Stimulated activated CD4-positive, alpha-beta T cell treated with anti-CD3 and anti-CD28 coated beads, Interleukin-1b, Interleukin-23, amount 100 ng/mL, for 24 hours (primary cell): Measurements from ENCODE around the gene PLPPR5.

Experiments
- DNase-seq, 4 experiments: peaks; one replicate each; pipeline ENCODE4 v3.0.0-alpha.2; 2020; ENCODE audit warnings: low read depth in 4 of 4, low spot score in 1 of 4

PLPPR5 gene

GRCh38 chr1:98969798-98970490 lies 34.7 kb downstream of the PLPPR5 start:
- DNase-seq: no peak

DNA sequence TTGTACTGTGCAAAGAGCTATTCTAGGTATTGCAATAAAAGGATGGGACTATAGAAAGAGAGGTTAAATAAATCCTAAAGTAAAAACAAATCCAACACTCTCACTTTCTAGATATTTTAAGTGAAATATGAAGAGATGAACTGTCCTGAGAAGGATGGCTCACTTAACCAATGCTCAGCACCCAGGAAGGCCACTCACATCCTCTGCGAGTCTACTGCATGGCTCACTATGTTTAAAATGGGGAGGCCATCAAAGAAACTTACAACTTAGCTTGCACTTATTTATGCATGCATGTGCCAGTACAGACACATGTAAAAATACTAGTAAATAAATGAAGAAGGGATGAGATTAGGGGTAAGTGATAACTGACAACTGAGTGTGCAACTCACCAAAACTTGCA lies 37.5 kb downstream of the PLPPR5 start:
- no peak for DNase-seq

- no peak for DNase-seq
Observed at GRCh38 chr1:98965394-98965793, 39.3 kb downstream of the PLPPR5 start.

- DNase-seq: no peak
Observed at GRCh38 chr1:98964198-98964597, 40.5 kb downstream of the PLPPR5 start.

DNA sequence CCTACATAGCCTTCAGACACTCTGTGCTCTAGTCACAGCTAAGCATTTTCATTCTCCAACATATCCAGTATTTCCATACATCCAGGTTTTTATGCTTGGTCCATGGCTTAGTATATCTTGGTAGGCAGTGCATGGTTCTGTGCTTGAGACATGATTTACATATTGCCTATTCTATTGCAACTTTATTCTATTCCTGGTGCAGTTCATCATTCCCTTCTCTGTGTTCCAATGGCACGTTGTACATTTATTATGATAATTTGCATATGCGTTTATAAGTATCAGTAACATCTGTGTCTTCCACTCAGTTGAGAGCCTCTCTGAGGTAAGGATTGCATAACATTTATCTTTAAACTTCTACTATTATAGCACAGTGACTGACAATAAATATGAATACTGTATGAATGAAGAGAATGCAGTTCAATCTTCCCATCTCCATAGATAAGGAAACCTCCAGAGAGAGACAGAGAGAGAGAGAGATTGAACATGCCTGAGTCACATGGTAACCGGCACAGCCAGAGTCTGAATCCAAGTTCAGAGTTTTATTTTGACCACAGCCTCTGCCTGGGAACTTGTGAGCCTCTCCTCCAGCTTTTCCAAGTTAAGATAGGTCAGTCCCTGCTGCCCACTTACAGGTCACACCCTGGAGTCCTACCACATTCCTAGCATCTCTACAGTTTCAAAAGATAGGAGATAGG lies 41.5 kb downstream of the PLPPR5 start:
- DNase-seq: no peak

- DNase-seq: no peak
Observed at GRCh38 chr1:98962156-98962555, 42.5 kb downstream of the PLPPR5 start.

- no peak for DNase-seq
Observed at GRCh38 chr1:98949621-98950020, 55.0 kb downstream of the PLPPR5 start.

GRCh38 chr1:98949166-98949565 lies 55.5 kb downstream of the PLPPR5 start:
- no peak for DNase-seq

DNA sequence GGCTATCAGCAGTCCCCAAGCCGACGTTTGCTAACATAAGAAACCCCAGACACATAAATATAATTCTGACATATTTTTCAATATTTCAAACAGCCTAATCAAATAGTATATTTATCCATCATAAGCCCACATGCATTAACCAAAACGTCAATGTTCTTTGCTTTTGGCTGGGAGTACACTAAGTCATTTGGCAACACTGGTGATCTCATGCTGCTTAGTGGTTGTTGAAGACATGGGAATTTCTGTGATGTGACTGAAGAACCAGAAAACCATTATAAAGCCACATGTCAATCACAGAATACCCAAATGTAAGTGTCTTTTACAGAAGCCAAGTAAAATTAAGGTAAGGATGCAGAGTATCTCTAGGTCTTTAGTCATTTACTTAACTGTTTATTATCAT lies 57.6 kb downstream of the PLPPR5 start:
- no peak for DNase-seq

- no peak for DNase-seq
Observed at GRCh38 chr1:98940722-98941079, 64.0 kb downstream of the PLPPR5 start.

- no peak for DNase-seq
Observed at GRCh38 chr1:98940069-98940721, 64.5 kb downstream of the PLPPR5 start.

- DNase-seq: no peak
Observed at GRCh38 chr1:98939471-98939870, 65.2 kb downstream of the PLPPR5 start.

GRCh38 chr1:98937347-98937746 lies 67.3 kb downstream of the PLPPR5 start:
- no peak for DNase-seq

- DNase-seq: no peak
Observed at GRCh38 chr1:98932184-98932583, 72.5 kb downstream of the PLPPR5 start.

- no peak for DNase-seq
Observed at GRCh38 chr1:98931128-98931835, 73.4 kb downstream of the PLPPR5 start.

DNA sequence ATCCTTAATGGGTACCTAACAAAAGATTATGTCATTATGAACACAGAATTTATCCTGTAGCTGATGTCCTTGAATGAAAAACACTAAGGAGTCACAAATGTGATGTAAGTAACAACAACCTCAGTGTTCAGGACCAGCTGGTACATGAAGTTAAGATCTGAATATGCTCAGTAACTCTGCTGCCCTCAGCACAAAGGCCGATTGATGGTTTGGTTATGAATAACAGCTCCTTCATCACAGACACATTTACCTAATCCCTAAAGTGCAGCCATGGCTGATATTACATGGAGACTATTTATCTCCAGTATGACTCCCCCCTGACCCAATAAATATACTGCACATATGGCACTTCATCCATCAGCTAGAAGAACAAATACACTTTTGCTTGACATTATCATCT lies 75.2 kb downstream of the PLPPR5 start:
- DNase-seq: no peak

- no peak for DNase-seq
Observed at GRCh38 chr1:98926597-98926996, 78.1 kb downstream of the PLPPR5 start.

GRCh38 chr1:98924977-98925376 lies 79.7 kb downstream of the PLPPR5 start:
- DNase-seq: no peak

- DNase-seq: no peak
Observed at GRCh38 chr1:98923667-98924066, 81.0 kb downstream of the PLPPR5 start.

GRCh38 chr1:98921817-98922216 lies 82.8 kb downstream of the PLPPR5 start:
- DNase-seq: no peak

- no peak for DNase-seq
Observed at GRCh38 chr1:98920441-98921110, 84.1 kb downstream of the PLPPR5 start.
